Measurements from ENCODE around the gene SKAP2.

DNA sequence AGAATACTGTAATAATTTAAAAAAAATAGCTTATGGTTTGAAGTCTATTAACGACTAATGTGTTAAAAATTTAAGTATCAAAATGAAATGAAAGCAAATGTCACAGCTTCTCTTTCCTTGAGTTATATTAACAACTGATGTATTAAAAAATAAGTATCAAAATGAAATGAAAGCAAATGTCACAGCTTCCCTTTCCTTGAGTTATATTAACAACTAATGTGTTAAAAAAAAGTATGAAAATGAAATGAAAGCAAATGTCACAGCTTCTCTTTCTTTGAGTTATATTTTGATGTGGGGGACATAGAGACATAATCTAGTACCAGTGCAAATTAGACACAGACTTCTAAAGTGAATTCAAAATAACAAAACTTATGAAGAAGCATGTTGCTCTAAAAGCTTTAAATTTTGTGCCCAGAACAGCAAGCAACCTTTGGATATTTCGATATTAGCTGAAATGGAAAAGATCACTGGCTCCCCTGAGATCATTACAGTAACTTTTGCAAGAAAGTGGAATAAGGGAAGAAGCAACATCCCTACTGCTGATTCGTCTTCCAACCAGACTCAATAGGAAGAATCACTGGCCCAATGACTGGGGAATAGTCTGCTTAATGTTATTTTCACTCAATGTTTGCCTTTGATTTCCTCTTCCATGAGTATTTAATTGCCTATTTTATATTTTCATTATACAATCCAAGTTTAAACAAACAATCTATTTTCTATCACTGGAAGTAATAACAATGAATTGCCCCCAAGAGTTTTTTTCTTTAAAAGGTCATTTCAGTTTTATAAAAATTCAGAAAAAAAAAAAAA is 8.0 kb downstream of the SKAP2 start:
- TF ChIP-seq POLR2A (IDR thresholded peaks at IDR 0.05; ENCODE audit: low read length) (no peak), RAD21 (conservative IDR thresholded peaks at IDR 0.05 in 1 of 2, IDR thresholded peaks at IDR 0.05 in 1 of 2) (no peak), ZFP36 (IDR thresholded peaks at IDR 0.05; ENCODE audit: borderline replicate concordance, partially characterized antibody) (no peak), NFE2L2 (conservative IDR thresholded peaks at IDR 0.05; ENCODE audit: low read length) (no peak), KDM5A (IDR thresholded peaks at IDR 0.05) (no peak), KDM1A (IDR thresholded peaks at IDR 0.05; ENCODE audit: low read depth) (no peak), JUNB (IDR thresholded peaks at IDR 0.05) (no peak)
- TF ChIP-seq, protein P1, sequence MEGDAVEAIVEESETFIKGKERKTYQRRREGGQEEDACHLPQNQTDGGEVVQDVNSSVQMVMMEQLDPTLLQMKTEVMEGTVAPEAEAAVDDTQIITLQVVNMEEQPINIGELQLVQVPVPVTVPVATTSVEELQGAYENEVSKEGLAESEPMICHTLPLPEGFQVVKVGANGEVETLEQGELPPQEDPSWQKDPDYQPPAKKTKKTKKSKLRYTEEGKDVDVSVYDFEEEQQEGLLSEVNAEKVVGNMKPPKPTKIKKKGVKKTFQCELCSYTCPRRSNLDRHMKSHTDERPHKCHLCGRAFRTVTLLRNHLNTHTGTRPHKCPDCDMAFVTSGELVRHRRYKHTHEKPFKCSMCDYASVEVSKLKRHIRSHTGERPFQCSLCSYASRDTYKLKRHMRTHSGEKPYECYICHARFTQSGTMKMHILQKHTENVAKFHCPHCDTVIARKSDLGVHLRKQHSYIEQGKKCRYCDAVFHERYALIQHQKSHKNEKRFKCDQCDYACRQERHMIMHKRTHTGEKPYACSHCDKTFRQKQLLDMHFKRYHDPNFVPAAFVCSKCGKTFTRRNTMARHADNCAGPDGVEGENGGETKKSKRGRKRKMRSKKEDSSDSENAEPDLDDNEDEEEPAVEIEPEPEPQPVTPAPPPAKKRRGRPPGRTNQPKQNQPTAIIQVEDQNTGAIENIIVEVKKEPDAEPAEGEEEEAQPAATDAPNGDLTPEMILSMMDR (IDR thresholded peaks at IDR 0.05) = no peak
- TF ChIP-seq, protein P2, sequence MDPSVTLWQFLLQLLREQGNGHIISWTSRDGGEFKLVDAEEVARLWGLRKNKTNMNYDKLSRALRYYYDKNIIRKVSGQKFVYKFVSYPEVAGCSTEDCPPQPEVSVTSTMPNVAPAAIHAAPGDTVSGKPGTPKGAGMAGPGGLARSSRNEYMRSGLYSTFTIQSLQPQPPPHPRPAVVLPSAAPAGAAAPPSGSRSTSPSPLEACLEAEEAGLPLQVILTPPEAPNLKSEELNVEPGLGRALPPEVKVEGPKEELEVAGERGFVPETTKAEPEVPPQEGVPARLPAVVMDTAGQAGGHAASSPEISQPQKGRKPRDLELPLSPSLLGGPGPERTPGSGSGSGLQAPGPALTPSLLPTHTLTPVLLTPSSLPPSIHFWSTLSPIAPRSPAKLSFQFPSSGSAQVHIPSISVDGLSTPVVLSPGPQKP (IDR thresholded peaks at IDR 0.05; ENCODE audit: low read depth, low read length) = no peak

Measured in A549 (cell line).